Kidney epithelial cell (primary cell): Measurements from ENCODE around the gene PLAGL2. TPM values are rescaled to one million over a fixed set of nuclear protein-coding genes. Genes with fewer than 3 reads are reported as not detected.

Experiments
- DNase-seq: peaks from one replicate; pipeline ENCODE4 v3.0.0-alpha.2; 2010; ENCODE audit warnings: low read depth
- H3K27me3 ChIP-seq: 2 replicates; pipeline ENCODE4 v1.6.0; 2011; ENCODE audit warnings: low read length; ENCODE audit not compliant: control insufficient read depth, insufficient read depth
- H3K36me3 ChIP-seq: 2 replicates; pipeline ENCODE4 v1.5.1; 2011; ENCODE audit warnings: low read length; ENCODE audit not compliant: control insufficient read depth, insufficient read depth
- H3K4me3 ChIP-seq: 2 replicates; pipeline ENCODE4 v1.5.1; 2011; ENCODE audit warnings: low read depth, mild to moderate bottlenecking, control low read depth, low read length
- CTCF ChIP-seq: IDR thresholded peaks from 2 replicates; pipeline ENCODE4 v1.5.1; 2011; ENCODE audit warnings: mild to moderate bottlenecking, moderate library complexity, low read length, control low read depth, inconsistent platforms; ENCODE audit not compliant: insufficient read depth, poor library complexity, severe bottlenecking
- total RNA-seq: library from RNA; depleted of rRNA; stranded (reverse); fragments of >200 nt; gene quantifications from 2 replicates; pipeline ENCODE4 v1.2.3, GENCODE V29; 2015

PLAGL2 gene
- total RNA-seq, 1 donor from 2014 or later: 13.5 TPM

- Histone ChIP-seq H3K4me3 (peak overlapping the region; percentile 59), H3K27me3 (no peaks in the 10 kb centered on the region), H3K36me3 (peaks cover 3% of the 10 kb centered on the region)
- no peak for DNase-seq
- TF ChIP-seq CTCF: no peak
These were observed 16.7 kb downstream of the PLAGL2 start for GRCh38 chr20:32190616-32191415.

GRCh38 chr20:32189691-32190615 lies 17.6 kb downstream of the PLAGL2 start:
- Histone ChIP-seq H3K36me3 (no peaks in the 10 kb centered on the region), H3K27me3 (no peaks in the 10 kb centered on the region), H3K4me3 (peak overlapping the region; percentile 59)
- DNase-seq: no peak
- TF ChIP-seq CTCF: no peak

DNA sequence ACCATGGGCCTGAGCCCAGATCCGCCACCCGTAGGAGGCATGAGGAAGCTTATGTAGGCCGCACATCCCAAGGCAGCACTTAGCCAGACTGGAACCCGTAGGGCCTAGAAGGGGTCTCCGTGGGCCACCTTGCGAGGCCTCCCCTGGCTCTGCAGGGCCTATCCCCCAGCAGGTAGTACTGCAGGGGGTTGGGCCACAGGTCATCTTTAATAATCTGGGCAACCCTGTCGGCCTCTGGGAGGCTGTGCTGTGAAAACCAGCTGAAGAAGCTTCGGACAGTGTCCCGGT lies 18.5 kb downstream of the PLAGL2 start:
- no peaks in the 10 kb centered on the region for H3K36me3 ChIP-seq
- TF ChIP-seq CTCF: no peak
- no peak overlapping the region for H3K4me3 ChIP-seq
- DNase-seq: no peak
- H3K27me3 ChIP-seq: no peaks in the 10 kb centered on the region

DNA sequence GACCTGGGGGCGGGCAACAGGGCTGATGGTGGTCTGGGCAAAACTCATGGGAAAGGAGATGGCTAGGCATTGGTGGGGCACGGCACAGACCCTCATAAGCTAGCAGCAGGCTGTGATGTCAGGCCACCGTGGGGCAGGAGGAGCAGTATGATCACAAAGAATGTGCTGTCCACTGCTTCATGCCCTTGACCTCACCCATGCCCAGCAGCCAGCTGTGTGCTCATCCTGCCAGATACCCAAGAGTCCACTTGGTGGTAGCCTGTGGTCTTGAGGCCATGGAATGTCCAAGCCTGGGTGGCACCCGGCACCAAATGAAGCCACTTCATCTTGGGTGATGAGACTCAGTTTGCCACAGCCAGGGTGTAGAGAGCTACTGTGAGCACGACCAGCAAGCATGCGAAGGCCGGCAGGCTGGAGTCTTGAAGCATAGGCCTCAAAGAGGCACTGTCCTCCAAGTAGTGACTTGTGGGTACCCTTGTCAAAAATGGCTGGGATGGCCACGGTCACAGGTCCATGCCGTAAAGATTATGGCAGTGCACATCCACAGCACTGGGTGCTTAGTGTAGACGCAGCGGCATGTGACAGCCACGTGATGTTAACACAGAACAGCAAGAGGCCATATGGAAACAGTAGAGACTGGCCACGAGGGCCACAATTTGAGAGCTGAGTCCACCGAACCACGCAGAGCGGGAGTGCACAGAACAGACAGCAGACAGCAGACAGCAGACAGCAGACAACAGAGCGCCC lies 19.0 kb downstream of the PLAGL2 start:
- Histone ChIP-seq H3K4me3 (no peak overlapping the region), H3K27me3 (no peaks in the 10 kb centered on the region), H3K36me3 (no peaks in the 10 kb centered on the region)
- DNase-seq: no peak
- TF ChIP-seq CTCF: no peak

DNA sequence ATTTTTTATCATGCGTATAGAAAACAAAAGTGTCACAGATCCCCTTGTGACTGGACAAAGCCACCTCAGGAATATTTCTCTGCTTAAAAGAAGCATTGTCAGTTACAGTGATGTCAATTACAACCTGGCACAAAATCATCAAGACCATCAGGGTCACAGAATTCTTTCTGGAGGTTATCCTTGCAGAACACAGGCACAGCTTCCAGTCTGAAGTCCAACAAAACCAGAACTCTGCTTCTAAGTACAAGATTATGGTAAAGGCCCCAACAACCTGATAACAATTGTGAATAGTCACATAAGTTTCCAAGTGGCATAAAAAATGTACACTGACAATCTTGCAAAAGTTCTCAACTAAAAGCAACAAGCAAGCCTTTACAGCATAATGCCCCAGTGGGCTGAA lies 21.0 kb downstream of the PLAGL2 start:
- TF ChIP-seq CTCF: no peak
- H3K27me3 ChIP-seq: no peaks in the 10 kb centered on the region
- no peak for DNase-seq
- H3K36me3 ChIP-seq: no peaks in the 10 kb centered on the region
- H3K4me3 ChIP-seq: no peak overlapping the region
